Kidney (tissue), 14 donors: Measurements from ENCODE around the gene KTN1. TPM values are rescaled to one million over a fixed set of nuclear protein-coding genes. Genes with fewer than 3 reads are reported as not detected.

Experiments used
- DNase-seq, 5 donors: peaks; one replicate each; pipeline ENCODE4 v3.0.0-alpha.2; 2013 to 2020
- FAIRE-seq: peaks from 2 replicates; lab custom pipeline; 2012; peaks lifted over from hg19 to GRCh38; lab: Jason Lieb, UNC
- H3K27ac ChIP-seq, 2 donors: one replicate each; pipeline ENCODE4 v1.7.0; 2013; ENCODE audit warnings: low read depth in 2 of 2, low read length in 2 of 2, inconsistent platforms in 1 of 2
- H3K27me3 ChIP-seq: one replicate; pipeline ENCODE4 v1.7.1; 2013; ENCODE audit warnings: low read length, inconsistent platforms; ENCODE audit not compliant: control insufficient read depth, insufficient read depth
- H3K36me3 ChIP-seq, 3 donors: one replicate each; pipeline versions ENCODE4 v1.7.0 to v1.7.1; 2013; ENCODE audit warnings: low read length in 3 of 3, control low read depth in 1 of 3, inconsistent platforms in 1 of 3; ENCODE audit not compliant: insufficient read depth in 3 of 3, control insufficient read depth in 2 of 3
- H3K4me1 ChIP-seq, 3 donors: one replicate each; pipeline versions ENCODE4 v1.7.0 to v1.7.1; 2013; ENCODE audit warnings: low read length in 3 of 3, inconsistent platforms in 1 of 3, low read depth in 1 of 3; ENCODE audit not compliant: control insufficient read depth in 2 of 3, insufficient read depth in 2 of 3
- H3K4me3 ChIP-seq, 3 donors: one replicate each; pipeline versions ENCODE4 v1.7.0 to v1.8.1; 2013; ENCODE audit warnings: low read length in 3 of 3, control low read depth in 1 of 3, inconsistent platforms in 1 of 3
- H3K9ac ChIP-seq, 3 donors: one replicate each; pipeline versions ENCODE4 v1.7.0 to v1.7.1; 2013; ENCODE audit warnings: low read length in 3 of 3, control low read depth in 1 of 3, inconsistent platforms in 1 of 3
- H3K9me3 ChIP-seq, 3 donors: one replicate each; pipeline versions ENCODE4 v1.7.0 to v1.7.1; 2013; ENCODE audit warnings: low read length in 3 of 3, control low read depth in 1 of 3, inconsistent platforms in 1 of 3; ENCODE audit not compliant: control insufficient read depth in 2 of 3, insufficient read depth in 1 of 3
- intact Hi-C: fragments of 100-400 bp; cut with DNase I; formaldehyde crosslinking; loops from one replicate; pipeline ENCODE4 v1.11.1; 2022
- polyA plus RNA-seq: library from polyadenylated mRNA; stranded (reverse); fragments of 350-450 nt; fragmentation: Illumina TruSeq; extraction: RNeasy Lipid Tissue Mini Kit (QIAGEN cat#74804); gene quantifications from one replicate; pipeline ENCODE4 v1.2.3, GENCODE V29; 2014; ENCODE audit warnings: low read depth, low replicate concordance; ENCODE audit not compliant: insufficient read depth
- total RNA-seq: library from RNA; stranded (reverse); fragmentation: NEBNext Ultra II Directional; extraction: Animal tissue kit (Norgen Biotek cat#: 25700); gene quantifications from one replicate; pipeline ENCODE4 v1.2.1, GENCODE V29; 2021
- TF ChIP-seq, protein P1 (sequence below): IDR thresholded peaks from 3 replicates; pipeline ENCODE4 v1.5.1; 2012; ENCODE audit warnings: mild to moderate bottlenecking, moderate library complexity, borderline replicate concordance; ENCODE audit not compliant: insufficient read depth; ENCODE audit errors: extremely low read depth
- donor health status: control.
- donor health status: control.
- donor health status: control.
- donor health status: control.
- donor health status: control.
- donor health status: DM: yes; HTN: yes; CAD: no.
- donor health status: Normal renal cell carcinoma (clear cell type).

KTN1 gene
- total and polyA plus RNA-seq, 2 donors from 2014 or later = 106 to 155 TPM

GRCh38 chr14:55620277-55620676 lies 40.3 kb downstream of the KTN1 start:
- no peak for FAIRE-seq
- intact Hi-C loops = no loop called here
- TF ChIP-seq, protein P1, sequence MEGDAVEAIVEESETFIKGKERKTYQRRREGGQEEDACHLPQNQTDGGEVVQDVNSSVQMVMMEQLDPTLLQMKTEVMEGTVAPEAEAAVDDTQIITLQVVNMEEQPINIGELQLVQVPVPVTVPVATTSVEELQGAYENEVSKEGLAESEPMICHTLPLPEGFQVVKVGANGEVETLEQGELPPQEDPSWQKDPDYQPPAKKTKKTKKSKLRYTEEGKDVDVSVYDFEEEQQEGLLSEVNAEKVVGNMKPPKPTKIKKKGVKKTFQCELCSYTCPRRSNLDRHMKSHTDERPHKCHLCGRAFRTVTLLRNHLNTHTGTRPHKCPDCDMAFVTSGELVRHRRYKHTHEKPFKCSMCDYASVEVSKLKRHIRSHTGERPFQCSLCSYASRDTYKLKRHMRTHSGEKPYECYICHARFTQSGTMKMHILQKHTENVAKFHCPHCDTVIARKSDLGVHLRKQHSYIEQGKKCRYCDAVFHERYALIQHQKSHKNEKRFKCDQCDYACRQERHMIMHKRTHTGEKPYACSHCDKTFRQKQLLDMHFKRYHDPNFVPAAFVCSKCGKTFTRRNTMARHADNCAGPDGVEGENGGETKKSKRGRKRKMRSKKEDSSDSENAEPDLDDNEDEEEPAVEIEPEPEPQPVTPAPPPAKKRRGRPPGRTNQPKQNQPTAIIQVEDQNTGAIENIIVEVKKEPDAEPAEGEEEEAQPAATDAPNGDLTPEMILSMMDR = no peak

GRCh38 chr14:55620981-55621380 lies 41.0 kb downstream of the KTN1 start:
- Histone ChIP-seq H3K4me3 (no peak overlapping the region), H3K9ac (no peak overlapping the region), H3K27me3 (no peaks in the 10 kb centered on the region), H3K4me1 (no peaks in the 10 kb centered on the region), H3K27ac (no peak overlapping the region), H3K36me3 (peaks cover 10 to 34% (median 15%) of the 10 kb centered on the region in 3 donors), H3K9me3 (peaks cover 0 to 3% (median 0%) of the 10 kb centered on the region in 3 donors)
- TF ChIP-seq, protein P1 = no peak
- intact Hi-C loops = no loop called here
- DNase-seq (no peak), FAIRE-seq (no peak)

More at GRCh38 chr14:55620277-55620676, 40.3 kb downstream of the KTN1 start:
- Histone ChIP-seq H3K4me3 (no peak overlapping the region), H3K27ac (no peak overlapping the region), H3K36me3 (peaks cover 10 to 34% (median 15%) of the 10 kb centered on the region in 3 donors), H3K9me3 (peaks cover 0 to 3% (median 0%) of the 10 kb centered on the region in 3 donors), H3K4me1 (no peaks in the 10 kb centered on the region), H3K27me3 (no peaks in the 10 kb centered on the region), H3K9ac (no peak overlapping the region)
- no peak for DNase-seq

- H3K27ac ChIP-seq = no peak overlapping the region
- H3K9me3 ChIP-seq = peaks cover 0 to 3% (median 0%) of the 10 kb centered on the region in 3 donors
- no peak overlapping the region for H3K9ac ChIP-seq
- TF ChIP-seq, protein P1 = no peak
- intact Hi-C loops = no loop called here
- no peak for FAIRE-seq
- H3K36me3 ChIP-seq = peaks cover 10 to 34% (median 15%) of the 10 kb centered on the region in 3 donors
- no peak overlapping the region for H3K4me3 ChIP-seq
- DNase-seq = no peak
- no peaks in the 10 kb centered on the region for H3K27me3 ChIP-seq
- H3K4me1 ChIP-seq = no peaks in the 10 kb centered on the region
Observed at GRCh38 chr14:55621391-55621790, 41.4 kb downstream of the KTN1 start.

DNA sequence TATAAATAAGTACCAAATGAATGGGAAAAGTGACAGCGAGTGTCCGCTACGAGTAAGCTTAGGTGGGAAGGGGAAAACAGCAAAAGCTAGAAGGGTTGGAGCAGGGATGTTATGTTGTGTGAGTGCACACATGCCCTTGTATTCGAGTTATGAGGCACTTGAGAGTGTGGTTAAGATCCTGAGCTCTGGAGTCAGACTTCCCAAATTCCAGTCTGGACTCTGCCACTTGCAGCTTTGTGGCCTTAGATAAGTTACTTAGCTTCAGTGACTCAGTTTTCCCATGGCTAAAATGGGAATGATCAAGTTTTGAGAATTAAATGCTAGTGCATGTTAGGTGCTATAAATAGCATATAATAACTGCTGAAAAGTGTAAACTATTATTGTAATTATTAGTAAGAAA lies 44.9 kb downstream of the KTN1 start:
- Histone ChIP-seq H3K4me3 (no peak overlapping the region), H3K9ac (no peak overlapping the region), H3K27me3 (no peaks in the 10 kb centered on the region), H3K36me3 (peaks cover 9 to 18% (median 11%) of the 10 kb centered on the region in 3 donors), H3K9me3 (peaks cover 0 to 2% (median 0%) of the 10 kb centered on the region in 3 donors), H3K27ac (no peak overlapping the region), H3K4me1 (no peaks in the 10 kb centered on the region)
- no peak for FAIRE-seq
- TF ChIP-seq, protein P1 = no peak
- intact Hi-C loops = no loop called here
- DNase-seq = no peak
